ENCODE measurements around the gene FKRP.

DNA sequence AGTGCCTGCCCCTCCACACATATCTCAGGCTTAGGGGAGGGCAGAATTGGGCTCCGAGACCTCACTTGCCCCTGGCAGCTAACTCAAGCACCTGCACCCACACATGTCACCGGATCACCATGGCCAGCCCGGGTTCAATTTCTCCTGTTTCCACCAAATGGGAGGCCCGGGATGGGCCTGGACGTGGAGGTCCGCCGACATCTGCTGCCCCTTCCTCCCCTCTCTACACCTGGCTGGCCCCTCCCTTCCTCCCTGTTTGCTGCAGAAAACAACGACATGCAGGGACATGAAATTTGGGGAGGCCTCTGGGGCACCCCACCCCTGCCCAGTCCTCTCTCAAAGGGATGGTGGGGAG, 30.3 kb upstream of the FKRP start:
- TF ChIP-seq, protein P1, sequence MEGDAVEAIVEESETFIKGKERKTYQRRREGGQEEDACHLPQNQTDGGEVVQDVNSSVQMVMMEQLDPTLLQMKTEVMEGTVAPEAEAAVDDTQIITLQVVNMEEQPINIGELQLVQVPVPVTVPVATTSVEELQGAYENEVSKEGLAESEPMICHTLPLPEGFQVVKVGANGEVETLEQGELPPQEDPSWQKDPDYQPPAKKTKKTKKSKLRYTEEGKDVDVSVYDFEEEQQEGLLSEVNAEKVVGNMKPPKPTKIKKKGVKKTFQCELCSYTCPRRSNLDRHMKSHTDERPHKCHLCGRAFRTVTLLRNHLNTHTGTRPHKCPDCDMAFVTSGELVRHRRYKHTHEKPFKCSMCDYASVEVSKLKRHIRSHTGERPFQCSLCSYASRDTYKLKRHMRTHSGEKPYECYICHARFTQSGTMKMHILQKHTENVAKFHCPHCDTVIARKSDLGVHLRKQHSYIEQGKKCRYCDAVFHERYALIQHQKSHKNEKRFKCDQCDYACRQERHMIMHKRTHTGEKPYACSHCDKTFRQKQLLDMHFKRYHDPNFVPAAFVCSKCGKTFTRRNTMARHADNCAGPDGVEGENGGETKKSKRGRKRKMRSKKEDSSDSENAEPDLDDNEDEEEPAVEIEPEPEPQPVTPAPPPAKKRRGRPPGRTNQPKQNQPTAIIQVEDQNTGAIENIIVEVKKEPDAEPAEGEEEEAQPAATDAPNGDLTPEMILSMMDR (IDR thresholded peaks at IDR 0.05): no peak
- TF ChIP-seq POLR2A (IDR thresholded peaks at IDR 0.05) (no peak), EP300 (IDR thresholded peaks at IDR 0.05) (no peak)

Data from ovary (tissue), 3 donors.